KOPT-K1 (cell line): ENCODE measurements around the gene PLCH1.

ENCODE experiments used
- H3K27ac ChIP-seq: fragments of 200-600 bp; sonication (generic); 2 replicates; pipeline ENCODE4 v1.5.1; 2016; ENCODE audit warnings: antibody characterized with exemption, mild to moderate bottlenecking, low read depth, low read length; ENCODE audit not compliant: poor library complexity, severe bottlenecking
- H3K36me3 ChIP-seq: fragments of 200-600 bp; sonication (generic); 2 replicates; pipeline ENCODE4 v1.5.1; 2017; ENCODE audit warnings: antibody characterized with exemption, mild to moderate bottlenecking, low read length, moderate library complexity; ENCODE audit not compliant: insufficient read depth
- H3K9me3 ChIP-seq: fragments of 200-600 bp; sonication (generic); 2 replicates; pipeline ENCODE4 v1.5.1; 2017; ENCODE audit warnings: antibody characterized with exemption, low read length, mild to moderate bottlenecking; ENCODE audit not compliant: insufficient read depth, poor library complexity, severe bottlenecking

The PLCH1 gene

DNA sequence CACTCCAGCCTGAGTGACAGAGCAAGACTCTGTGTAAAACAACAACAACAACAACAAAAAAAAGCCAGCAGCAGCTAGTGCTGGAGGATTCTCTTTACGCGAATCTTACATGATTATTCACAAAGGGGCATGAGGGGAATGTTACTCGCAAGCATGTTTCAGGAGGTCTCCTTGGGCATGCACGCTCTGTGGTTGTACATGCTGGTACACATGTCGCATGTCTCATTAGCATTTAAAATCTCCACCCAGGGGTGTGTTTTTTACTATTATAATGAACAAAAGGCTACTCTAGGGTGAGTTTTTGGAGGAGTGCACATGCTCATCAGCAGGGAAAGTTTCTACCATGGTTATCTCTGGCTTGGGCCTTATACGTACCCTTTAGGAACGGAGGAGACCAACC is 12.7 kb upstream of the PLCH1 start:
- Histone ChIP-seq H3K9me3 (no peaks in the 10 kb centered on the region), H3K27ac (no peak overlapping the region), H3K36me3 (no peaks in the 10 kb centered on the region)

- Histone ChIP-seq H3K9me3 (no peaks in the 10 kb centered on the region), H3K27ac (no peak overlapping the region), H3K36me3 (no peaks in the 10 kb centered on the region)
Observed at GRCh38 chr3:155753038-155753639, 8.3 kb upstream of the PLCH1 start.

- no peaks in the 10 kb centered on the region for H3K9me3 ChIP-seq
- H3K27ac ChIP-seq = no peak overlapping the region
- H3K36me3 ChIP-seq = no peaks in the 10 kb centered on the region
Observed at GRCh38 chr3:155748611-155749365, 3.9 kb upstream of the PLCH1 start.

GRCh38 chr3:155747946-155748290 is 3.0 kb upstream of the PLCH1 start:
- Histone ChIP-seq H3K36me3 (no peaks in the 10 kb centered on the region), H3K27ac (no peak overlapping the region), H3K9me3 (no peaks in the 10 kb centered on the region)

DNA sequence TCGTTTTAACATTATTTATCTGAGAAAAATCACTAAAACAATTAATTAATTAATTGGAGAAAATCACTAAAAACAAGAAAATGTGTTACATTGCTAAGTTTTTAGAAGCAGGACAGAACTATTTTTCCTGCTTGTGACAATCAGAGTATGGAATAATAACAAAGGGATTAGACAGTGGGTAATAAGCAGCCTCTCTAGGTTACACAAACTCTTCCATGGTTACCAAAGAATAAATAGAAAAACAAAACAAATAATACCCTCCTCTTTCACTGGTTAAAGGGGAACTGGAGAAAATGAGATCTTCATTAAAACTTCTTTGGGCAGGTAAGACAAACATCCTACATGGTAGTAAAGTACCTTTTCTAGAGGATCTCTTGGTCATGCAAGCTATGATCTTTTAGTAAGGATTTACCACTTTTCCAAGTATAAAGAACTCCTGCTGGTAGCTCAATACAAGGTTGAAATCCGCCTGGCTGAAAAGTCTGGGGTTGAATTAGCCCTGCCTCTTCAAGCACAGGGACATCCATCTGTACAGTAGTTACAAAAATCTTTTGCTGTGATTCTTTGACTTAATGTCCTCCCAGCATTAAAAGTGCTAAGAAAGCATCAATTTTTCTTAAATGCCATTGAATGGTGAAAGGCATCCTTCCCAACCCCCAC is 2.5 kb upstream of the PLCH1 start:
- H3K9me3 ChIP-seq = no peaks in the 10 kb centered on the region
- H3K27ac ChIP-seq = no peak overlapping the region
- no peaks in the 10 kb centered on the region for H3K36me3 ChIP-seq

- Histone ChIP-seq H3K27ac (no peak overlapping the region), H3K36me3 (no peaks in the 10 kb centered on the region), H3K9me3 (no peaks in the 10 kb centered on the region)
Observed at GRCh38 chr3:155746703-155747102, 1.8 kb upstream of the PLCH1 start.

DNA sequence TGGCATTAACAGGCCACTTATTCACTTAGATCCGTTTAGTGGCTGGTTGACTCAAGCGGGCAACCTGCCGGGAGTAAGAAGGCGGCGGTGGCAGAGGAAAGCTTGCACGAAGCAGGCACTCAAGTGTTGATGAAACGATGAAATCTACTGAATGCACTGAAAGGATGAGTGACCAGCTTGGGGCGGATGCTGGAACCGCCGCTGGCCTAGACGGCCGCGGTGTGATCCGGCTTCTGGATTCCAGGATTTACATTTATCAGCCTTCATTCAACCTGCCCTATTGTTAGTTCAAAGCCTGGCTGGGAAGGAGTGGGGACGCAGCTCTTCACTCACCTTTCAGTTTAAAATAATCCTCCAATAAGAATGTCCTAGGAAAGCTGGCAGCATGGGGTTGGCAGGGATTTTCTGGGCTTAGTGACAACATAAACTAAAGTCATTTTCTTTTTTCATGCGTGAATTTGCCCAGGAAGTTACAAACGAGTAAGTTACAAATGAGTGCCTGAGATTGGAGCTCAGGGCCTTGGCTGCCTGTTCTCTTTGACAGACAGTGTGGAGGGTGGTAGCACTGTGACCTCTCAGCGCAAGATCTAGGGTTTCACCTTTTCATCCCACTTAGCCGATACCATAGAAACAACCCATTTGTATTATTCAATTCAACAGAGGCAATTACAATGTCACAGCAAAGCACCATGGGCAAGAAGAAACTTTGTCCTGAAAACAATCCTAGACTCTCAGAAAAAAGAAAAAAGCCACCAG is 1.1 kb upstream of the PLCH1 start:
- no peak overlapping the region for H3K27ac ChIP-seq
- H3K9me3 ChIP-seq = no peaks in the 10 kb centered on the region
- H3K36me3 ChIP-seq = no peaks in the 10 kb centered on the region

DNA sequence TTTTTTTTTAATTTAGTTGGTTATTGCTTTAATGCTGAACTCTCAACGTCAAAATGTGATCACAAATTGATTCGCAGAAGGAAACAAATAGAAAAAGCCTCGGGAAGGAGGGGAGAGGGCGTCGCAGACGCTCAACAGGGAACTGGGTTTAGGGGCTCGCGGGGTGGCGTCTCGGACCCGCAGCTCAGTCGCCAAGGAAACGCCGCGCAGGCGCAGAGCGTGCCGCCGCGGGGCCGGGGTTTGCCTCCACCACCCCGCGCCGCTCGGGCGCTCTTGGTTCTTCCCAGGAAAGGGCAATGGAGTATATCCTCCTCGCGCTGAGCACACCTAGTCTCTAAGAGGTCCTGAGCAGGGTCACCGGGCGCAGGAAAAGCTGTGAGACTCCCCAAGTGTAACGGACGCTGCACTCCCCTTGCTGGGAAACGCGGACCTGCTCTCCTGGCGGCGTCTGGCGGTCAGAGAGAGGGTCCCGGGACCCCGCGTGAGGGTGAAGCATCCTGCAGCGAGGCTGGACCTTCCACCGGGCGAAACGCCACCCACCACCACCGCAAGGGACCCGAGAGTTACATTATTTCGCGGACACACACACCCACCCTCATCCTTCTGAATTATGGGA is 753 bp downstream of the PLCH1 start:
- H3K36me3 ChIP-seq = no peaks in the 10 kb centered on the region
- no peaks in the 10 kb centered on the region for H3K9me3 ChIP-seq
- H3K27ac ChIP-seq = no peak overlapping the region

GRCh38 chr3:155743606-155744005 is 1.3 kb downstream of the PLCH1 start:
- H3K27ac ChIP-seq = no peak overlapping the region
- no peaks in the 10 kb centered on the region for H3K9me3 ChIP-seq
- H3K36me3 ChIP-seq = no peaks in the 10 kb centered on the region

- H3K9me3 ChIP-seq = no peaks in the 10 kb centered on the region
- no peaks in the 10 kb centered on the region for H3K36me3 ChIP-seq
- H3K27ac ChIP-seq = no peak overlapping the region
Observed at GRCh38 chr3:155742349-155742965, 2.4 kb downstream of the PLCH1 start.

GRCh38 chr3:155741603-155742002 is 3.3 kb downstream of the PLCH1 start:
- Histone ChIP-seq H3K9me3 (no peaks in the 10 kb centered on the region), H3K36me3 (no peaks in the 10 kb centered on the region), H3K27ac (no peak overlapping the region)

DNA sequence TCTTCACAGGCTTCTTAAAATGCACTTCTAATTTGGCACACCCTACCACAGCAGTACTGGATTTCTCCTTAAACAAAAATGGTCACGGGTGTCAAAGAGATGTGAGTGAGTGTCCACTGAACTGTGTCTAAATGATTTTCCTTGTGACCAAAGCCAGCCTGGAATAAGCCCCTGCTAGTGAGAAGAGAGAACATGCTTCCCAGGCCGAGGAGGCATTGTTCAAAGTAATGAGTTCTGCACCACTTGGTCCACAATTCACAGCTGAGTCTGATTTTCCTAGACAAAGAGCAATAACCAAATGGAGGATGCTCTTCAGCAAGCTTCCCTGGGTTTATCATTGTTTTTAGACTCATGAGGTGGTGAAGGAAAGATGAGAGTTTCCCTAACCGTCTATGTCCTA is 3.8 kb downstream of the PLCH1 start:
- Histone ChIP-seq H3K9me3 (no peaks in the 10 kb centered on the region), H3K27ac (no peak overlapping the region), H3K36me3 (no peaks in the 10 kb centered on the region)

DNA sequence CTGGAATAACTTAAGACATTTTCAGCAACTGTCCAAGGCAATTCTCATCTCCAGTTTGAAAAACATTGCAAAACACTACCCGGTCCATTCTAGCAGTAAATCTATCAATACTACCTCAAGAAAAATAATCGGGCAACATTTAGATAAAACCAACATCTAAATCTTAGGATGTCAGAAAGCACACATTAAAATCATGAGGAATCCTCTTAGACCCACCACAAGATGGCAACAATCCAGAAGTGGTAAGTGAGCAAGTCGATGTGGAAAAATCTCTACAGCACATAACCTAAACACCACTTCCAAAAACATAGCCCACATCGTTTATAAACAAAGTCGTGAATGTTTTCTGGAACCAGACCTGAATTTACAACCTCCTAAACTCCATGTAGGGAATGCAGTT is 5.7 kb downstream of the PLCH1 start:
- Histone ChIP-seq H3K27ac (no peak overlapping the region), H3K9me3 (no peaks in the 10 kb centered on the region), H3K36me3 (no peaks in the 10 kb centered on the region)

DNA sequence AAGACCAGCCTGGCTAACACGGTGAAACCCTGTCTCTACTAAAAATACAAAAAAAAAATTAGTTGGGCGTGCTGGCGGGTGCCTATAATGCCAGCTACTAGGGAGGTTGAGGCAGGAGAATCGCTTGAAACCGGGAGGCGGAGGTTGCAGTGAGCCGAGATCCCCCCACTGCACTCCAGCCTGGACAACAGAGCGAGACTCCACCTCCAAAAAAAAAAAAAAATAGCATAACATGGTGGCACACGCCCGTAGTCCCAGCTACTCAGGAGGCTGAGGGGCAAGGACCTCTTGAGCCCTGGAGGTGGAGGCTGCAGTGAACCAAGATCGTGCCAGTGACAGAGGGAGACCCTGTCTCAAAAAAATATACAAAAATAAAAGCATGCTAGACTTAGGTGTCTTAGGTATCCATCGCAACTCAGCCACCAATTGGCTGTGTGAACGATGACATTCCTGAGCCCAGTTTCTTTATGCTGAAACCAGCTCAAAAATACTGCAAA is 6.2 kb downstream of the PLCH1 start:
- H3K9me3 ChIP-seq = no peaks in the 10 kb centered on the region
- H3K27ac ChIP-seq = no peak overlapping the region
- H3K36me3 ChIP-seq = no peaks in the 10 kb centered on the region
